Measurements from ENCODE around the gene ALDH7A1.
"Not testable (repeated sequence)": the region's sequence is repeated elsewhere in the genome, so short reads cannot be mapped to it uniquely, and the experiment has no call there.

Gene ALDH7A1

GRCh38 chr5:126594748-126595485 is at the start of gene ALDH7A1:
Gene ALDH7A1 (minus strand): TSS chr5:126595219. CDS start chr5:126595198, 21 bp downstream.
- peak; percentile 24 to 31 for DNase-seq

DNA sequence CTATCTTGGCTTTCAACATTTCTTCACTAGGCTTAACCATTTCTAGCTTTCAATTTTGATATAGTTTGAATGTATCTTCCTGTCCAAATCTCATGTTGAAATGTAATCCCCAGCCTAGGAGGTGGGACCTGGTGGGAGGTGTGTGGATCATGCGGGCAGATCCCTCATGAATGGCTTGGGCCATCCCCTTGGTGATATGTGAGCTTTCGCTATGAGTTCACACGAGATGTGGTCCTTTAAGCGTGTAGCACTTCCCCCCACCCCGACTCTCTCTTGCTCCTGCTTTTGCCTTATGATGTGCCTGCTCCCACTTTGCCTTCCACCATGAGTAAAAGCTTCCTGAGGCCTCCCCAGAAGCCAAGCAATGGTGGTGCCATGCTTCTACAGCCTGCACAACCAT is 46.4 kb upstream of the ALDH7A1 start:
- no peak for DNase-seq

GRCh38 chr5:126640866-126641265 is 45.8 kb upstream of the ALDH7A1 start:
- DNase-seq, result no peak

DNA sequence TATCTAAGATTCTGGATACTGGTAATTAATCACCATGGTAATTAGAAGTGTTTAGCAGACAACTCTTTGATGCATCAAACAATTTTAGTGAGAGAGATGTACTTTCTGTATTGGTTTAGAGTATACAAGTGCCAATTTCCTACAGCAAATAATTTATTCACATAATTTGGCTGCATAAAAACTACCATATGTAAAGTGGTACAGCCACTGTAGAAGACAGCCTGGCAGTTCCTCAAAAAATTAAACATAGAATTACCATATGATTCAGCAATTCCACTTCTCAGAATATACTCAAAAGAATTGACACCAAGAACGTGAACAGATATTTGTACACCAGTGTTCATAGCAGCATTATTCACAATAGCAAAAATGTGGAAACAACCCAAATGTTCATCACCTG is 41.9 kb upstream of the ALDH7A1 start:
- DNase-seq, result no peak

- no peak for DNase-seq
Observed at GRCh38 chr5:126635585-126635984, 40.6 kb upstream of the ALDH7A1 start.

DNA sequence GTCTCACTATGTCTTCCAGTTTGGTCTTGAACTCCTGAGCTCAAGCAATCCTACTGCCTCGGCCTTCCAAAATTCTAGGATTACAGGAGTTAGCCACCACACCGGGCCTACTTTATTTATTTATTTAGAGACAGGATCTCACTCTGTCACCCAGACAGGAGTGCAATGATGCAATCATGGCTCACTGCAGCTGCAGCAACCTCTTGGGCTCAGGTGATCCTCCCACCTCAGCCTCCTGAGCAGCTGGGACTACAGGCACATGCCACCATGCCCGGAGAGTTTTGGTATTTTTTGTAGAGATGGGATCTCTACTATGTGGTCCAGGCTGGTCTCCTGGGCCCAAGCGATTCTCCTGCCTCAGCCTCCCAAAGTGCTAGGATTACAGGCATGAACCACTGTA is 38.5 kb upstream of the ALDH7A1 start:
- DNase-seq, result no peak

DNA sequence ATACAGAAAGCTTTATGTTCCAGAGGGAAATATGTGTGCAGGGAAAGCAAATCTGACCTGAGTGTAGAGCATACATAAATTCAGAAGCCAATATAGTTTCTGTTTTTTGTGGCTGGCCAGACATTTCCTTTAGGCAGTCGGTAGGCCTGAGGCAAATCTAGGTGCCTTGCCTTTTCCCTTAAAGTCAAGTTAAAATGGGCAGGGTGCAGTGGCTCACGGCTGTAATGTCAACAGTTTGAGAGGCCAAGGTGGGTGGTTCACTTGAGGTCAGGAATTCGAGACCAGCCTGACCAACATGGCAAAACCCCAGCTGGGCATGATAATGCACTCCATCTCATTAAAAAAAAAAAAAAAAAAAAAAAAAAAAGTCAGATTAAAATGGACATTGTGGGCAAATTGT is 36.9 kb upstream of the ALDH7A1 start:
- DNase-seq, result no peak

- DNase-seq, result no peak
Observed at GRCh38 chr5:126628102-126628501, 33.1 kb upstream of the ALDH7A1 start.

- DNase-seq, result no peak
Observed at GRCh38 chr5:126624534-126624933, 29.5 kb upstream of the ALDH7A1 start.

- DNase-seq, result no peak
Observed at GRCh38 chr5:126619781-126620180, 24.8 kb upstream of the ALDH7A1 start.

DNA sequence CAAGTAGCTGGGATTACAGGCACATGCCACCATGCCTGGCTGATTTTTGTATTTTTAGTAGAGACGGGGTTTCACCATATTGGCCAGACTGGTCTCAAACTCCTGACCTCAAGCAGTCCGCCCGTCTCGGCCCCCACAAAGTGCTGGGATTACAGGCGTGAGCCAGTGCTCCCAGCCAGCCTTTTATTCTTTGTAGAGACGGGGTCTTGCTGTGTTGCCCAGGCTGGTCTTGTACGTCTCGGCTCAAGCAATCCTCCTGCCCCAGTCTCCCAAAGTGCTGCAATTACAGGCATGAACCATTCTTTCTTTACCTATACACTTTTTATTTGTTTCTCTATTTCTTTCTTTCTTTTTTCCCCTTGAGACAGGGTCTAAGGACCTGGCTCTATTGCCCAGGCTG is 22.6 kb upstream of the ALDH7A1 start:
- not testable (repeated sequence) for DNase-seq

- no peak for DNase-seq
Observed at GRCh38 chr5:126615286-126615685, 20.3 kb upstream of the ALDH7A1 start.

GRCh38 chr5:126613941-126614592 is 19.0 kb upstream of the ALDH7A1 start:
- no peak for DNase-seq

DNA sequence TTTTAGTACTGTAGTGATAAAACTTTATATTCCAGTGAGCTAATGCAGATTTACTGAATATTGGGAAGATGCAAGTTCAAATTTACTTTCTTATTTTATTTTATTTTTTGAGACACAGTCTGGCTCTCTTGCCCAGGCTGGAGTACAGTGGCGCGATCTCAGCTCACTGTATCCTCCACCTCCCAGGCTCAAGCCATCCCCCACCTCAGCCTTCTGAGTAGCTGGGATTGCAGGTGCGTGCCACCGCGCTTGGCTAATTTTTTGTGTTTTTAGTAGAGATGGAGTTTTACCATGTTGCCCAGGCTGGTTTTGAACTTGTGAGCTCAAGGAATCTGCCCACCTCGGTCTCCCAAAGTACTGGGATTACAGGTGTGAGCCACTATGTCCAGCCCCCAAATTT is 15.6 kb upstream of the ALDH7A1 start:
- DNase-seq, result no peak

DNA sequence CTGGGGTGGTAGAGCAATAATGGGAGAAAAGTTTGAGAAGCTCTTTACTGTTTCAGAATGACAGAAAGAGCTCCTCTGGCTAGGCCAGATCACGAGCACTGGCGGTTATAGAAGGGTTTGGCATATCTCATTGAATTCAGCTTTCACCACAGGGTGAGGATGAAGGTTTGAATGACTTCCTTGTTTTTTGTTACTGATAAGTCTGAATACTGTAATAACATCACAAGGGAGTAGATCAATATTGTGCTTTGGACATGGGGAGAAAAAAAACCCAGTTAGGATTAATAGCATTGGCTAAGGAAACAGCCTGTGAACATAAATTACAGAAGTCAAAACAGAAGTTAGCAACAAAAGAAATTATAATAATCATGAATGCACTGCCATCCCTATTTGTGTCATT is 15.1 kb upstream of the ALDH7A1 start:
- no peak for DNase-seq

DNA sequence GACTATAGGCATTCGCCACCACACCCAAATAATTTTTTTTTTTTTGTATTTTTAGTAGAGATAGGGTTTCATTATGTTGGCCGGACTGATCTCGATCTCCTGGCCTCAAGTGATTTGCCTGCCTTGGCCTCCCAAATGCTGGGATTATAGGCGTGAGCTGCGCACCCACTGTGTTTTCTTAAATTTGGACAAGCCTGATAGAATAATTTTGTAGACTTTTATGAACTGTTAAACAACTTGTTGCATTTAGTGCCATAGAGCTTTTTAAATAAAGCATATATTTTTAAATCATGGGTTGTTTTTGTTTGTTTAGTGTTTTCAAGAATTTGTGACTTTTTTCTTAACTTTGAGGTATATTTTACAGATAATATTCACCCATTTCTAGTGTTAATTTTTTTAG is 10.5 kb upstream of the ALDH7A1 start:
- no peak for DNase-seq

- no peak for DNase-seq
Observed at GRCh38 chr5:126603402-126603991, 8.5 kb upstream of the ALDH7A1 start.

- DNase-seq, result peak; percentile 65
Observed at GRCh38 chr5:126600631-126601511, 5.9 kb upstream of the ALDH7A1 start, which contains the start of gene PHAX. Gene PHAX (plus strand): TSS chr5:126600947. CDS start chr5:126600963, 16 bp downstream.

- DNase-seq, result not testable (repeated sequence)
Observed at GRCh38 chr5:126599971-126600630, 5.1 kb upstream of the ALDH7A1 start.

GRCh38 chr5:126599499-126599898 is 4.5 kb upstream of the ALDH7A1 start:
- DNase-seq, result no peak

- no peak for DNase-seq
Observed at GRCh38 chr5:126597156-126597555, 2.1 kb upstream of the ALDH7A1 start.

DNA sequence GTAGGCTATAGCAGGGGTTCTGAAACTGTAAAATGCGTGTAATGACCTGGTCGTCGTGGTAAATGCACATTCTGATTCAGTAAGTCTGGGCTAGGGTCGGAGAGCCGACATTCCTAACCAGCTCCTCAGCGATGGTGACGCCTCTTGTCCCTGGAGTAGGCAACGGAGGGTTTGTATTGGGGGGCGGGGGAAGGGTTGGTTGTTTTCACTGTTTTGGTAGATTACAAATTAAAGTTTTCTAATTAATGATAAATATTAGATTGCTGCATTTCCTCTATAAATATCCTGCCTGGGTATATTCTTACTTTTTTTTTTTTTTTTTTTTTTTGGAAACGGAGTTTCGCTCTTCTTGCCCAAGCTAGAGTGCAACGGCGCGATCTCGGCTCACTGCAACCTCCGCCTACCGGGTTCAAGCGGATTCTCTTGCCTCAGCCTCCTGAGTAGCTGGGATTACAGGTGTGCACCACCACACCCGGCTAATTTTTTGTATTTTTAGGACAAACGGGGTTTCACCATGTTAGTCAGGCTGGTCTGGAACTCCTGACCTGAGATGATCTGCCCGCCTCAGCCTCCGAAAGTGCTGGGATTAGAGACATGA is 566 bp upstream of the ALDH7A1 start:
- no peak for DNase-seq
